ENCODE data around the gene HBZ. TPM values are rescaled to one million over a fixed set of nuclear protein-coding genes. Genes with fewer than 3 reads are reported as not detected.

HBZ gene
- total and polyA plus RNA-seq, 9 of the 15 experiments (the other 6 are each of a cell fraction or from before 2014, with no cell fraction given), result 58.0 to 610 (median 113) TPM

DNA sequence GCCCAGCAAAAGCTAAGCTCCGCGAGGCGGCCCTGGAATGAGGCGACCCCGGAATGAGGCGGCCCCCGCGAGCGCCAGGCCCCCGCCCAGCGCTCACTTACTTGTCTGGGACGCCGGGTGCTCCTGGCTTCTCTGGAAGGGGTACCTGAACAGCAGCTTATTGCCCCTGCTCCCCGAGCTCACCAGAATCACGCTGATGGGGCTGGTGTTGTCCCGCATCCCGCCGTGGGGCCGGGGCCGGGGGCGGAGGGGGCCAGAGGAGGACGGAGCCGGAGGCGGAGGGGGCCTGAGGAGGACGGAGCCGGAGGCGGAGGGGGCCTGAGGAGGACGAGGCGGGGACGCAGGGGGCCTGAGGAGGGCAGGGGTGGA lies 14.4 kb upstream of the HBZ start (continued):
- TF ChIP-seq, protein P1, sequence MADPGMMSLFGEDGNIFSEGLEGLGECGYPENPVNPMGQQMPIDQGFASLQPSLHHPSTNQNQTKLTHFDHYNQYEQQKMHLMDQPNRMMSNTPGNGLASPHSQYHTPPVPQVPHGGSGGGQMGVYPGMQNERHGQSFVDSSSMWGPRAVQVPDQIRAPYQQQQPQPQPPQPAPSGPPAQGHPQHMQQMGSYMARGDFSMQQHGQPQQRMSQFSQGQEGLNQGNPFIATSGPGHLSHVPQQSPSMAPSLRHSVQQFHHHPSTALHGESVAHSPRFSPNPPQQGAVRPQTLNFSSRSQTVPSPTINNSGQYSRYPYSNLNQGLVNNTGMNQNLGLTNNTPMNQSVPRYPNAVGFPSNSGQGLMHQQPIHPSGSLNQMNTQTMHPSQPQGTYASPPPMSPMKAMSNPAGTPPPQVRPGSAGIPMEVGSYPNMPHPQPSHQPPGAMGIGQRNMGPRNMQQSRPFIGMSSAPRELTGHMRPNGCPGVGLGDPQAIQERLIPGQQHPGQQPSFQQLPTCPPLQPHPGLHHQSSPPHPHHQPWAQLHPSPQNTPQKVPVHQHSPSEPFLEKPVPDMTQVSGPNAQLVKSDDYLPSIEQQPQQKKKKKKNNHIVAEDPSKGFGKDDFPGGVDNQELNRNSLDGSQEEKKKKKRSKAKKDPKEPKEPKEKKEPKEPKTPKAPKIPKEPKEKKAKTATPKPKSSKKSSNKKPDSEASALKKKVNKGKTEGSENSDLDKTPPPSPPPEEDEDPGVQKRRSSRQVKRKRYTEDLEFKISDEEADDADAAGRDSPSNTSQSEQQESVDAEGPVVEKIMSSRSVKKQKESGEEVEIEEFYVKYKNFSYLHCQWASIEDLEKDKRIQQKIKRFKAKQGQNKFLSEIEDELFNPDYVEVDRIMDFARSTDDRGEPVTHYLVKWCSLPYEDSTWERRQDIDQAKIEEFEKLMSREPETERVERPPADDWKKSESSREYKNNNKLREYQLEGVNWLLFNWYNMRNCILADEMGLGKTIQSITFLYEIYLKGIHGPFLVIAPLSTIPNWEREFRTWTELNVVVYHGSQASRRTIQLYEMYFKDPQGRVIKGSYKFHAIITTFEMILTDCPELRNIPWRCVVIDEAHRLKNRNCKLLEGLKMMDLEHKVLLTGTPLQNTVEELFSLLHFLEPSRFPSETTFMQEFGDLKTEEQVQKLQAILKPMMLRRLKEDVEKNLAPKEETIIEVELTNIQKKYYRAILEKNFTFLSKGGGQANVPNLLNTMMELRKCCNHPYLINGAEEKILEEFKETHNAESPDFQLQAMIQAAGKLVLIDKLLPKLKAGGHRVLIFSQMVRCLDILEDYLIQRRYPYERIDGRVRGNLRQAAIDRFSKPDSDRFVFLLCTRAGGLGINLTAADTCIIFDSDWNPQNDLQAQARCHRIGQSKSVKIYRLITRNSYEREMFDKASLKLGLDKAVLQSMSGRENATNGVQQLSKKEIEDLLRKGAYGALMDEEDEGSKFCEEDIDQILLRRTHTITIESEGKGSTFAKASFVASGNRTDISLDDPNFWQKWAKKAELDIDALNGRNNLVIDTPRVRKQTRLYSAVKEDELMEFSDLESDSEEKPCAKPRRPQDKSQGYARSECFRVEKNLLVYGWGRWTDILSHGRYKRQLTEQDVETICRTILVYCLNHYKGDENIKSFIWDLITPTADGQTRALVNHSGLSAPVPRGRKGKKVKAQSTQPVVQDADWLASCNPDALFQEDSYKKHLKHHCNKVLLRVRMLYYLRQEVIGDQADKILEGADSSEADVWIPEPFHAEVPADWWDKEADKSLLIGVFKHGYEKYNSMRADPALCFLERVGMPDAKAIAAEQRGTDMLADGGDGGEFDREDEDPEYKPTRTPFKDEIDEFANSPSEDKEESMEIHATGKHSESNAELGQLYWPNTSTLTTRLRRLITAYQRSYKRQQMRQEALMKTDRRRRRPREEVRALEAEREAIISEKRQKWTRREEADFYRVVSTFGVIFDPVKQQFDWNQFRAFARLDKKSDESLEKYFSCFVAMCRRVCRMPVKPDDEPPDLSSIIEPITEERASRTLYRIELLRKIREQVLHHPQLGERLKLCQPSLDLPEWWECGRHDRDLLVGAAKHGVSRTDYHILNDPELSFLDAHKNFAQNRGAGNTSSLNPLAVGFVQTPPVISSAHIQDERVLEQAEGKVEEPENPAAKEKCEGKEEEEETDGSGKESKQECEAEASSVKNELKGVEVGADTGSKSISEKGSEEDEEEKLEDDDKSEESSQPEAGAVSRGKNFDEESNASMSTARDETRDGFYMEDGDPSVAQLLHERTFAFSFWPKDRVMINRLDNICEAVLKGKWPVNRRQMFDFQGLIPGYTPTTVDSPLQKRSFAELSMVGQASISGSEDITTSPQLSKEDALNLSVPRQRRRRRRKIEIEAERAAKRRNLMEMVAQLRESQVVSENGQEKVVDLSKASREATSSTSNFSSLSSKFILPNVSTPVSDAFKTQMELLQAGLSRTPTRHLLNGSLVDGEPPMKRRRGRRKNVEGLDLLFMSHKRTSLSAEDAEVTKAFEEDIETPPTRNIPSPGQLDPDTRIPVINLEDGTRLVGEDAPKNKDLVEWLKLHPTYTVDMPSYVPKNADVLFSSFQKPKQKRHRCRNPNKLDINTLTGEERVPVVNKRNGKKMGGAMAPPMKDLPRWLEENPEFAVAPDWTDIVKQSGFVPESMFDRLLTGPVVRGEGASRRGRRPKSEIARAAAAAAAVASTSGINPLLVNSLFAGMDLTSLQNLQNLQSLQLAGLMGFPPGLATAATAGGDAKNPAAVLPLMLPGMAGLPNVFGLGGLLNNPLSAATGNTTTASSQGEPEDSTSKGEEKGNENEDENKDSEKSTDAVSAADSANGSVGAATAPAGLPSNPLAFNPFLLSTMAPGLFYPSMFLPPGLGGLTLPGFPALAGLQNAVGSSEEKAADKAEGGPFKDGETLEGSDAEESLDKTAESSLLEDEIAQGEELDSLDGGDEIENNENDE (IDR thresholded peaks at IDR 0.05; ENCODE audit: low read depth, low read length), result no peak
- TF ChIP-seq, protein P2, sequence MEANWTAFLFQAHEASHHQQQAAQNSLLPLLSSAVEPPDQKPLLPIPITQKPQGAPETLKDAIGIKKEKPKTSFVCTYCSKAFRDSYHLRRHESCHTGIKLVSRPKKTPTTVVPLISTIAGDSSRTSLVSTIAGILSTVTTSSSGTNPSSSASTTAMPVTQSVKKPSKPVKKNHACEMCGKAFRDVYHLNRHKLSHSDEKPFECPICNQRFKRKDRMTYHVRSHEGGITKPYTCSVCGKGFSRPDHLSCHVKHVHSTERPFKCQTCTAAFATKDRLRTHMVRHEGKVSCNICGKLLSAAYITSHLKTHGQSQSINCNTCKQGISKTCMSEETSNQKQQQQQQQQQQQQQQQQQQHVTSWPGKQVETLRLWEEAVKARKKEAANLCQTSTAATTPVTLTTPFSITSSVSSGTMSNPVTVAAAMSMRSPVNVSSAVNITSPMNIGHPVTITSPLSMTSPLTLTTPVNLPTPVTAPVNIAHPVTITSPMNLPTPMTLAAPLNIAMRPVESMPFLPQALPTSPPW (CRISPR knock-in tag; IDR thresholded peaks at IDR 0.05), result peak; percentile 73
- TF ChIP-seq AFF1 (IDR thresholded peaks at IDR 0.05; ENCODE audit: low read depth in 1 of 2, partially characterized antibody in 2 of 2) (peak in 1 of 2 experiments; percentile 5), HDAC1 (IDR thresholded peaks at IDR 0.05) (0 out of 4 replicates have a peak, but pooled peaks of 1 of the 2 experiments have one; percentile 17), LEF1 (IDR thresholded peaks at IDR 0.05) (0 out of 2 replicates have a peak, but pooled peaks have one; percentile 17), SRSF7 (optimal IDR thresholded peaks at IDR 0.05; ENCODE audit: low read depth, low read length) (no peak), MECOM (CRISPR knock-in tag; IDR thresholded peaks at IDR 0.05) (no peak), KLF1 (tag; IDR thresholded peaks at IDR 0.05) (no peak), EGR1 (conservative IDR thresholded peaks at IDR 0.05) (peak; percentile 42), ZNF586 (CRISPR knock-in tag; conservative IDR thresholded peaks at IDR 0.05) (no peak)
